ENCODE results near the gene SASH1. TPM values are rescaled to one million over a fixed set of nuclear protein-coding genes. Genes with fewer than 3 reads are reported as not detected.

Gene SASH1
- polyA plus RNA-seq, 1 experiment = 32.2 TPM

DNA sequence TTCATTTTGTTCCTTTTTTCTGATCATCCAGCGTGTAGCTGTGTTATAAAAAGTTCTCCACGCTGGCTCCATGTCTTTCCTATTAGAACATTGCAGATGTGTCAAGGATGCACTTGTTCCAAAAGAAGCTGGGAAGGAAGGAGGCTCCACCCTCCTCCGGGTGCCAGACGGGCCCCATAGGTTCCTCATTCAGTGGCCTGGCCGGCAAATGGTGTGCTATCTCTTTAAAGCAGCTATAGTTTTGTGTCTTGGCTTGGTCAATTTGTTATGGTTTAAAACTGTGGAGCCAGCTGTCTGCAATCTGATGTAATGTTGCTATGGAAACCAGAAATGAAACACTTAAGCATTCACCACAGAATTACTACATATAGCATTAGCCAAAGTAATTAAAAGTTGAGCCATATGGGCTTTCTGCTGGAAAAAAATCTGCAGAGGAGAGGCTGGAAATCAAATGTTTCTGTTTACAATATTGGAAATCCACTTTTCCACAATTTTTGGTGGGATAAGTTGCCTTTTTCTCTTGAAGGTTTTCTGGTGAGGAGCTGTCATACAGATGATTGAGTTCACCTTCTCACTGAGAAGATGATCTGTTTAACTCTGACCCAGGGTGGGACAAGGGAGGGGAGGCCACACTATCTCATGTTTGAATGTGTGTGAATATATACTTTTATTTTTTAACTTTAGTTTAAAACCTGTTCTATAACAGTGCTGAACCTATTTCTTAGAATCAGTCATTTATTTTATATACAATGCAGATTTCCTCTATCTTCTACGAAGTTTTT lies 167.4 kb downstream of the SASH1 start:
- DNase-seq (ENCODE audit: low read depth) = peak; percentile 96
- ChIA-PET CTCF (interaction anchor here (1.5 kb wide), 2 partner anchors 20 to 1003 kb away, joined by 3 to 6 read pairs; no protein-coding TSS in a partner anchor), POLR2A (interaction anchor here (0.6 to 1.0 kb wide), 6 partner anchors 8 to 526 kb away, joined by 4 to 20 read pairs (median 4); no protein-coding TSS in a partner anchor)
- Histone ChIP-seq H3K27me3 (ENCODE audit: control insufficient read depth, insufficient read depth, low read length) (no peaks in the 10 kb centered on the region), H3K36me3 (ENCODE audit: control insufficient read depth, insufficient read depth, low read length) (no peaks in the 10 kb centered on the region), H3K4me3 (ENCODE audit: low read depth, low read length) (peak overlapping the region; percentile 52)
- TF ChIP-seq, protein P1, sequence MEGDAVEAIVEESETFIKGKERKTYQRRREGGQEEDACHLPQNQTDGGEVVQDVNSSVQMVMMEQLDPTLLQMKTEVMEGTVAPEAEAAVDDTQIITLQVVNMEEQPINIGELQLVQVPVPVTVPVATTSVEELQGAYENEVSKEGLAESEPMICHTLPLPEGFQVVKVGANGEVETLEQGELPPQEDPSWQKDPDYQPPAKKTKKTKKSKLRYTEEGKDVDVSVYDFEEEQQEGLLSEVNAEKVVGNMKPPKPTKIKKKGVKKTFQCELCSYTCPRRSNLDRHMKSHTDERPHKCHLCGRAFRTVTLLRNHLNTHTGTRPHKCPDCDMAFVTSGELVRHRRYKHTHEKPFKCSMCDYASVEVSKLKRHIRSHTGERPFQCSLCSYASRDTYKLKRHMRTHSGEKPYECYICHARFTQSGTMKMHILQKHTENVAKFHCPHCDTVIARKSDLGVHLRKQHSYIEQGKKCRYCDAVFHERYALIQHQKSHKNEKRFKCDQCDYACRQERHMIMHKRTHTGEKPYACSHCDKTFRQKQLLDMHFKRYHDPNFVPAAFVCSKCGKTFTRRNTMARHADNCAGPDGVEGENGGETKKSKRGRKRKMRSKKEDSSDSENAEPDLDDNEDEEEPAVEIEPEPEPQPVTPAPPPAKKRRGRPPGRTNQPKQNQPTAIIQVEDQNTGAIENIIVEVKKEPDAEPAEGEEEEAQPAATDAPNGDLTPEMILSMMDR (IDR thresholded peaks at IDR 0.05; ENCODE audit: insufficient read depth, low read depth, low read length) = no peak

DNA sequence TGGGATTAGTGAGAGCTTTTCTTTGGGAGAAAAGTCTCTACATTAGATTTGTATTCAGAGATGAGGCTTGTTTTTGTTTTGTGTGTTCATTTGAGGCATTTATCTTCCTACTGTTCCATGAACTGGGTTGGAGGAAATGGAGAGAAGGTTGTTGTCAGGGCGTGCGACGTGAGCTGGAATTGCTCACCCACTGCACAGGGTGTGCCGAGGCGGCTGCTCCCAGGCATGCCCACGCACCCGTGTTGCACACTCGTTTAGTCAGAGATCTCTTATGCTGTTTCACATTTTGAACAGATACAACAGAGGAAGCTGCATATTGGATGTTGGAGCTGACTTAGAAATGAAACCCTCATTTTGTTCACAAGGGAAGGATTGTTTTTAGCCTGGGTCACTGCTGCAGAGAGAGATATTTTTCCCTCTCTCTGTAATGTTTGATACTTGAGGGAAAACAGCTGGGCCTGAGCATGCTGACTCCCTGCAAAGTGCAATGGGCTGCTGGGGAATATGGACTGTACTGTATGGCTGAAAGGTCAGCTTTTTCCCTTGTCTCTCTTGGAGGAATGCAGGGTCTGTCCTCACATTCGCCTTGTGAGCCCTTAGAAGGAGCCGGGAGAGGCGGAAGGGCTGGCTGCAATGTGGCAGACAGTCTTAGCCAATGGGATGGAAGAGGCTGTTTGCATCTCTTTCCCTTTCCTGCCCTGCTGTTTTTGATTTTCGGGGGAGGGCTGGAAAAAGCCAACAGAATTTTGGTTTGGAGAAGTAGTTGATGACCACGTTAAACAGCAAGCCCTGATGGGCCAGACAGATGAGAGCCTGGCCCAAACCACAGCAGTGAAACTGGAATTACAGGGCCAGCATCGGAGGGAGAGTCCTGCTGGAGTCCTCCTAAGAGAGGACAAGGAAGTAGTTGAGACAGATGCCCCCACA lies 170.8 kb downstream of the SASH1 start:
- H3K4me3 ChIP-seq (ENCODE audit: low read depth, low read length) = peak overlapping the region; percentile 16
- DNase-seq (ENCODE audit: low read depth) = no peak
- H3K27me3 ChIP-seq (ENCODE audit: control insufficient read depth, insufficient read depth, low read length) = no peaks in the 10 kb centered on the region
- ChIA-PET CTCF (interaction anchor here (0.6 to 1.4 kb wide), 3 partner anchors 15 to 341 kb away, joined by 3 read pairs; no protein-coding TSS in a partner anchor), POLR2A (interaction anchor here (0.7 to 0.9 kb wide), 2 partner anchors 18 to 321 kb away, joined by 4 to 6 read pairs; no protein-coding TSS in a partner anchor)
- H3K36me3 ChIP-seq (ENCODE audit: control insufficient read depth, insufficient read depth, low read length) = peaks cover 10% of the 10 kb centered on the region
- TF ChIP-seq, protein P1 (IDR thresholded peaks at IDR 0.05; ENCODE audit: insufficient read depth, low read depth, low read length) = no peak

DNA sequence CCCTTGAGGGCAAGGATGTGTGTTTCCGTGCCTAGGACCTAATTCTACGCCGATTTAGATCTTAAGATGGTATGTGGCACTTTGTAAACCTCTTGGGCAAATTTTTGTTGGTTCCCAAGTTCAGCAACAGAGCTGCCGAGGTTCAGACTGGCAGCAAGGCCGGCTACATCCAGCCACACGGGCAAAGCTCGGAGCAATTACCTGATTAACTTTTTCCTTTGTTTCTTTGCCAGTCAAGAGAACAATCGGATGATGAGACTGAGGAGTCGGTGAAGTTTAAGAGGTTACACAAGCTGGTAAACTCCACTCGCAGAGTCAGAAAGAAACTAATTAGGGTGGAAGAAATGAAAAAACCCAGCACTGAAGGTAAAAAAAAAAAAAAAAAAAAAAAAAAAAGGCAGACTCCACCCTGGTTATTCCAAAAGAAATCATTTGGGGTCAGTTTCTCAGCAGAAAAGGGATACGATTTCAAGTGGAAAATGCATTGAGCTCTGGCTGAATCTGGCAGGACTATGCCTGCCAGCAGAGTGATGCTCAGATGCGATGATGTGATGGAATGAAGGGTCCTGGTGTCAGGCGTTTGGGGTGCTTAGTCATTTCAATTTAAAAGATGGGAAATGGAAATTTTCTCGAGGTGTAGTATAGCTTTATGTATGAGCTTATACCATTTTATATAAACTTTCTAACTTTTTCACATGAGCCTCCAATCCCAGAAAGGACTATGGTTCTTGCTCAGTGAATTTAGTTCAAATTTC lies 171.6 kb downstream of the SASH1 start:
- no peaks in the 10 kb centered on the region for H3K27me3 ChIP-seq (ENCODE audit: control insufficient read depth, insufficient read depth, low read length)
- DNase-seq (ENCODE audit: low read depth) = no peak
- H3K4me3 ChIP-seq (ENCODE audit: low read depth, low read length) = peak overlapping the region; percentile 16
- ChIA-PET POLR2A (interaction anchor here (0.7 kb wide), 1 partner anchor 17 kb away, joined by 6 read pairs; no protein-coding TSS in a partner anchor), CTCF (interaction anchor here (0.6 kb wide), 1 partner anchor 342 kb away, joined by 3 read pairs; no protein-coding TSS in a partner anchor)
- H3K36me3 ChIP-seq (ENCODE audit: control insufficient read depth, insufficient read depth, low read length) = peaks cover 10% of the 10 kb centered on the region
- TF ChIP-seq, protein P1 (IDR thresholded peaks at IDR 0.05; ENCODE audit: insufficient read depth, low read depth, low read length) = no peak

DNA sequence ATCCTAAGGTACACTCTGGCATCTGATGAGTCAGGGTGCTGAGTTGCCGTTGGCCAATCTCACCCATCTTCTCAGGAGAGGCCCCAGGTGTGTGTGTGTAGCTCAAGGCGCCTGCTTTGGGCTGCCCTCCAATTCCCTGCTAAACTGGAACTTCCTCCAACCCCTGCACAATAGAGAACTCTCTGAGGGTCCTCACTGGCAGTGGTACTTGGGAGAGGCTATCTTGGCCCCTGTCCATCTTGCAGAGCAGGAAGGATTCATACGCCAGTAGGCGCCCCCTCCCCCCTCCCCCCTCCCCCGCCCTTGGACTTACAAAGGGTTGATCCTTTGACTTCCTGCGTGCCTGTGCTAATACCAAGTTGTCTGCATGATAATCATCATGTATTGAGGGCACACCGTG lies 173.6 kb downstream of the SASH1 start:
- DNase-seq (ENCODE audit: low read depth) = no peak
- ChIA-PET POLR2A (no interaction called here), CTCF (no interaction called here)
- no peak overlapping the region for H3K4me3 ChIP-seq (ENCODE audit: low read depth, low read length)
- H3K36me3 ChIP-seq (ENCODE audit: control insufficient read depth, insufficient read depth, low read length) = peaks cover 18% of the 10 kb centered on the region
- no peaks in the 10 kb centered on the region for H3K27me3 ChIP-seq (ENCODE audit: control insufficient read depth, insufficient read depth, low read length)
- TF ChIP-seq, protein P1 (IDR thresholded peaks at IDR 0.05; ENCODE audit: insufficient read depth, low read depth, low read length) = no peak

All from BJ (cell line).